Measurements from ENCODE around the gene LCE2D. TPM values are rescaled to one million over a fixed set of nuclear protein-coding genes. Genes with fewer than 3 reads are reported as not detected.
"Not testable (repeated sequence)": the region's sequence is repeated elsewhere in the genome, so short reads cannot be mapped to it uniquely, and the experiment has no call there.

The LCE2D gene
- total RNA-seq, 1 experiment from 2014 or later, result not detected

- H3K9me3 Mint-ChIP-seq (ENCODE audit: unreplicated experiment), result no peaks in the 10 kb centered on the region
- no peak overlapping the region for H3K4me3 Mint-ChIP-seq (ENCODE audit: unreplicated experiment)
- no peaks in the 10 kb centered on the region for H3K4me1 Mint-ChIP-seq (ENCODE audit: low read depth, unreplicated experiment)
- POLR2A ChIA-PET, result no interaction called here
- H3K36me3 Mint-ChIP-seq (ENCODE audit: insufficient read depth, unreplicated experiment), result no peaks in the 10 kb centered on the region
- Histone ChIP-seq H3K36me3 (ENCODE audit: control insufficient read depth, insufficient read depth, low read length) (no peaks in the 10 kb centered on the region), H3K4me1 (no peaks in the 10 kb centered on the region), H3K27me3 (replicated peaks; ENCODE audit: control insufficient read depth, insufficient read depth, low read length) (0 out of 2 replicates have a peak, but pooled peaks cover 1% of the 10 kb centered on the region), H3K9me3 (no peaks in the 10 kb centered on the region), H3K4me3 (ENCODE audit: low read depth, low read length) (no peak overlapping the region)
- no TSS peak for BruUV-seq (replicated peaks)
- intact Hi-C loops (cut with micrococcal nuclease; ENCODE audit: unreplicated experiment), result no loop called here
- CTCF ChIA-PET, result no interaction called here
- peaks cover 14% of the 10 kb centered on the region for H3K27me3 Mint-ChIP-seq (ENCODE audit: insufficient read depth, unreplicated experiment)
- DNase-seq, result no peak
- H3K27ac Mint-ChIP-seq (ENCODE audit: unreplicated experiment), result no peak overlapping the region
- TF ChIP-seq CTCF (IDR thresholded peaks at IDR 0.05; ENCODE audit: insufficient read depth in 1 of 2, low read depth in 1 of 2, low read length in 1 of 2, severe bottlenecking in 1 of 2, unreplicated experiment in 1 of 2), result no peak
Observed at GRCh38 chr1:152667648-152668047, 4.5 kb downstream of the LCE2D start.

DNA sequence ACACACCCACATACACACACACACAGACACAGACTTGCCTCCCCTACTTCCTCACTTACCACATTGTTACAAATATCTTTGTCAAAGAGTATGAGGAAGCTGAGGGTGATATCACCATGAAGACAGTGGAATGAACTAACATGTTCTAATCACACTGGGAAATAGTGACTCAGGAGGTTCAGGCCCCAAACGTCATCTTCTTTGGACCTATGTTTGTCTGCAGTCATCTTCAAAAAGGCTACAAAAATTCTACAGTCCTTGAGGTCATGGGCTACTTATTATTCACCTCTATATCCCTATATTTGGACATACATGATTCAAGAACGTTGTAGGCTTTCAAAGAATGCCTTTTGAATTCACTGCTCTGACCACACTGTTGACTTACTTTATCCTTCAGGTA, 9.8 kb downstream of the LCE2D start:
- intact Hi-C loops (cut with micrococcal nuclease; ENCODE audit: unreplicated experiment), result no loop called here
- ChIA-PET POLR2A (no interaction called here), CTCF (no interaction called here)
- Histone ChIP-seq H3K4me1 (no peaks in the 10 kb centered on the region), H3K4me3 (ENCODE audit: low read depth, low read length) (no peak overlapping the region), H3K36me3 (ENCODE audit: control insufficient read depth, insufficient read depth, low read length) (no peaks in the 10 kb centered on the region), H3K9me3 (no peaks in the 10 kb centered on the region), H3K27me3 (replicated peaks; ENCODE audit: control insufficient read depth, insufficient read depth, low read length) (no peaks in the 10 kb centered on the region; the same call in 1 of the 2 replicates)
- DNase-seq, result no peak
- no peak for TF ChIP-seq CTCF (IDR thresholded peaks at IDR 0.05; ENCODE audit: insufficient read depth in 1 of 2, low read depth in 1 of 2, low read length in 1 of 2, severe bottlenecking in 1 of 2, unreplicated experiment in 1 of 2)
- Mint-ChIP-seq H3K36me3 (ENCODE audit: insufficient read depth, unreplicated experiment) (no peaks in the 10 kb centered on the region), H3K27ac (ENCODE audit: unreplicated experiment) (no peak overlapping the region), H3K9me3 (ENCODE audit: unreplicated experiment) (no peaks in the 10 kb centered on the region), H3K27me3 (ENCODE audit: insufficient read depth, unreplicated experiment) (peaks cover 11% of the 10 kb centered on the region), H3K4me1 (ENCODE audit: low read depth, unreplicated experiment) (no peaks in the 10 kb centered on the region), H3K4me3 (ENCODE audit: unreplicated experiment) (no peak overlapping the region)
- no TSS peak for BruUV-seq (replicated peaks)

DNA sequence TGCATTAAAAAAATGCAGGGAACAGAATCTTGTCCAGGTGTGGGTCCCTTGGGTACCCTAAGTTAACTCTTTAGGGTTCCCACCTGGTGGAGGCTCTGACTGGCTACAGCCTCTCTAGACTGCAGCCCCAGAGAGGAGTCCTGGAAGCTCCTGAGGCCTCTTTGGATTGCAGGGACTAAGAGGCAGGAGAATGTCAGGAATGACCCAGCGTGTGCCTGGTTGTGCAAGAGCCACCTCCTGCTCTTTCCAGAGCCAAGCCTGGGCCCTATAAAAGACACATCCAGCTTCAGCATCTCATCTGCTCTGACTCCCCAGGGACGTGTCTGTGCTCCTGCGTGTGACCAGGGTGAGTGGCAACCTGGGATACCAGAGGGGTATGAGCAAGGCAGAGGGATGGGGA, 11.8 kb downstream of the LCE2D start, which contains the start of gene LCE2C:
Gene LCE2C, plus strand, starts transcription at position 297 of the 400 bp plus-strand sequence. CDS start 737 bp downstream, outside the sequence.
- H3K27me3 Mint-ChIP-seq (ENCODE audit: insufficient read depth, unreplicated experiment); H3K4me1 Mint-ChIP-seq (ENCODE audit: low read depth, unreplicated experiment); H3K4me1 ChIP-seq; H3K36me3 ChIP-seq (ENCODE audit: control insufficient read depth, insufficient read depth, low read length); H3K36me3 Mint-ChIP-seq (ENCODE audit: insufficient read depth, unreplicated experiment); H3K27ac Mint-ChIP-seq (ENCODE audit: unreplicated experiment); H3K4me3 Mint-ChIP-seq (ENCODE audit: unreplicated experiment); DNase-seq; H3K27me3 ChIP-seq (replicated peaks; ENCODE audit: control insufficient read depth, insufficient read depth, low read length); BruUV-seq (replicated peaks); intact Hi-C loops (cut with micrococcal nuclease; ENCODE audit: unreplicated experiment); POLR2A ChIA-PET; CTCF ChIA-PET; H3K9me3 Mint-ChIP-seq (ENCODE audit: unreplicated experiment); H3K4me3 ChIP-seq (ENCODE audit: low read depth, low read length); H3K9me3 ChIP-seq: not testable (repeated sequence)

GRCh38 chr1:152679459-152679858, 16.3 kb downstream of the LCE2D start:
- Mint-ChIP-seq H3K36me3 (ENCODE audit: insufficient read depth, unreplicated experiment) (no peaks in the 10 kb centered on the region), H3K4me3 (ENCODE audit: unreplicated experiment) (no peak overlapping the region), H3K27ac (ENCODE audit: unreplicated experiment) (no peak overlapping the region), H3K27me3 (ENCODE audit: insufficient read depth, unreplicated experiment) (peaks cover 11% of the 10 kb centered on the region), H3K9me3 (ENCODE audit: unreplicated experiment) (no peaks in the 10 kb centered on the region), H3K4me1 (ENCODE audit: low read depth, unreplicated experiment) (no peaks in the 10 kb centered on the region)
- Histone ChIP-seq H3K36me3 (ENCODE audit: control insufficient read depth, insufficient read depth, low read length) (no peaks in the 10 kb centered on the region), H3K9me3 (no peaks in the 10 kb centered on the region), H3K4me3 (ENCODE audit: low read depth, low read length) (no peak overlapping the region), H3K27me3 (replicated peaks; ENCODE audit: control insufficient read depth, insufficient read depth, low read length) (no peaks in the 10 kb centered on the region; the same call in 1 of the 2 replicates), H3K4me1 (no peaks in the 10 kb centered on the region)
- BruUV-seq (replicated peaks), result no TSS peak
- intact Hi-C loops (cut with micrococcal nuclease; ENCODE audit: unreplicated experiment), result no loop called here
- no peak for DNase-seq
- TF ChIP-seq CTCF (IDR thresholded peaks at IDR 0.05; ENCODE audit: insufficient read depth in 1 of 2, low read depth in 1 of 2, low read length in 1 of 2, severe bottlenecking in 1 of 2, unreplicated experiment in 1 of 2), result no peak
- CTCF ChIA-PET, result no interaction called here
- POLR2A ChIA-PET, result no interaction called here

All from Caco-2 (cell line).